Peyer's patch (tissue), 4 donors: ENCODE measurements around the gene ZNF548. TPM values are rescaled to one million over a fixed set of nuclear protein-coding genes. Genes with fewer than 3 reads are reported as not detected.

ENCODE experiments used
- DNase-seq, 3 donors: peaks; one replicate each; pipeline ENCODE4 v3.0.0-alpha.2; 2017 to 2019
- H3K27ac ChIP-seq, 4 donors: fragments of 200-600 bp; sonication (generic); one replicate each; pipeline ENCODE4 v1.5.1; 2016 to 2019
- H3K27me3 ChIP-seq, 2 donors: fragments of 200-600 bp; sonication (generic); one replicate each; pipeline ENCODE4 v1.5.1; 2019
- H3K36me3 ChIP-seq, 3 donors: fragments of 200-600 bp; sonication (generic); one replicate each; pipeline ENCODE4 v1.5.1; 2016 to 2019
- H3K4me1 ChIP-seq, 4 donors: fragments of 200-600 bp; sonication (generic); one replicate each; pipeline ENCODE4 v1.5.1; 2016 to 2019
- H3K4me3 ChIP-seq, 4 donors: fragments of 200-600 bp; sonication (generic); 1 replicate in 3 of 4; 2 replicates in 1 of 4; pipeline ENCODE4 v1.5.1; 2016 to 2019; ENCODE audit warnings: mild to moderate bottlenecking in 1 of 4
- H3K9me3 ChIP-seq, 4 donors: fragments of 200-600 bp; sonication (generic); one replicate each; pipeline ENCODE4 v1.5.1; 2016 to 2019; ENCODE audit warnings: mild to moderate bottlenecking in 1 of 4
- CTCF ChIP-seq, 6 experiments: fragments of 450-650 bp in 4 of 6; fragments of 200-600 bp in 2 of 6; sonication (generic) in 1 of 6; IDR thresholded peaks; one replicate each; pipeline ENCODE4 v1.5.1; 2017 to 2019; ENCODE audit warnings: antibody characterized with exemption in 6 of 6, mild to moderate bottlenecking in 3 of 6, moderate library complexity in 1 of 6
- POLR2A ChIP-seq, 2 donors: fragments of 450-650 bp; IDR thresholded peaks; one replicate each; pipeline ENCODE4 v1.5.1; 2017; ENCODE audit warnings: antibody characterized with exemption in 2 of 2, mild to moderate bottlenecking in 2 of 2, moderate library complexity in 2 of 2
- total RNA-seq, 4 donors: library from RNA; depleted of rRNA; stranded (reverse); fragments of >200 nt; gene quantifications; one replicate each; pipeline ENCODE4 v1.1.0, GENCODE V29; 2016

ZNF548 gene
- 10 to 100 TPM; 10.7 to 47.9 (median 20.7) TPM for total RNA-seq

- peaks cover 0 to 8% (median 3%) of the 10 kb centered on the region in 4 donors for H3K4me1 ChIP-seq
- H3K36me3 ChIP-seq, result peaks cover 0 to 19% (median 0%) of the 10 kb centered on the region in 3 donors
- H3K9me3 ChIP-seq, result peaks cover 0 to 4% (median 0%) of the 10 kb centered on the region in 4 donors
- H3K4me3 ChIP-seq, result peak within 1 kb of the TSS; percentile 62 to 75 (median 69)
- TF ChIP-seq POLR2A (IDR thresholded peaks at IDR 0.05) (peak; percentile 5 to 12), CTCF (IDR thresholded peaks at IDR 0.05) (peak in 4 of 6 experiments; percentile 5 to 48 (median 44))
- peak; percentile 93 to 98 (median 96) for DNase-seq
- H3K27me3 ChIP-seq, result no peaks in the 10 kb centered on the region
- peak within 1 kb of the TSS; percentile 77 to 84 (median 82) for H3K27ac ChIP-seq
Observed at GRCh38 chr19:57389730-57390598, at the start of gene ZNF548. Gene ZNF548, plus strand, starts transcription at chr19:57389854. Its CDS starts 246 bp downstream, at chr19:57390100.

GRCh38 chr19:57342582-57342981 lies 47.1 kb upstream of the ZNF548 start:
- Histone ChIP-seq H3K4me1 (no peaks in the 10 kb centered on the region), H3K4me3 (no peak overlapping the region), H3K36me3 (no peaks in the 10 kb centered on the region), H3K9me3 (no peaks in the 10 kb centered on the region), H3K27ac (no peak overlapping the region), H3K27me3 (no peaks in the 10 kb centered on the region)
- DNase-seq, result no peak
- no peak for TF ChIP-seq CTCF (IDR thresholded peaks at IDR 0.05)
- no peak for TF ChIP-seq POLR2A (IDR thresholded peaks at IDR 0.05)

- no peak for DNase-seq
- TF ChIP-seq CTCF (IDR thresholded peaks at IDR 0.05), result no peak
- no peak for TF ChIP-seq POLR2A (IDR thresholded peaks at IDR 0.05)
- no peak overlapping the region for H3K27ac ChIP-seq
- no peaks in the 10 kb centered on the region for H3K27me3 ChIP-seq
- peaks cover 0 to 2% (median 0%) of the 10 kb centered on the region in 3 donors for H3K36me3 ChIP-seq
- H3K4me3 ChIP-seq, result no peak overlapping the region
- H3K9me3 ChIP-seq, result peaks cover 0 to 3% (median 0%) of the 10 kb centered on the region in 4 donors
- peaks cover 0 to 8% (median 7%) of the 10 kb centered on the region in 4 donors for H3K4me1 ChIP-seq
Observed at GRCh38 chr19:57348136-57348535, 41.5 kb upstream of the ZNF548 start.

DNA sequence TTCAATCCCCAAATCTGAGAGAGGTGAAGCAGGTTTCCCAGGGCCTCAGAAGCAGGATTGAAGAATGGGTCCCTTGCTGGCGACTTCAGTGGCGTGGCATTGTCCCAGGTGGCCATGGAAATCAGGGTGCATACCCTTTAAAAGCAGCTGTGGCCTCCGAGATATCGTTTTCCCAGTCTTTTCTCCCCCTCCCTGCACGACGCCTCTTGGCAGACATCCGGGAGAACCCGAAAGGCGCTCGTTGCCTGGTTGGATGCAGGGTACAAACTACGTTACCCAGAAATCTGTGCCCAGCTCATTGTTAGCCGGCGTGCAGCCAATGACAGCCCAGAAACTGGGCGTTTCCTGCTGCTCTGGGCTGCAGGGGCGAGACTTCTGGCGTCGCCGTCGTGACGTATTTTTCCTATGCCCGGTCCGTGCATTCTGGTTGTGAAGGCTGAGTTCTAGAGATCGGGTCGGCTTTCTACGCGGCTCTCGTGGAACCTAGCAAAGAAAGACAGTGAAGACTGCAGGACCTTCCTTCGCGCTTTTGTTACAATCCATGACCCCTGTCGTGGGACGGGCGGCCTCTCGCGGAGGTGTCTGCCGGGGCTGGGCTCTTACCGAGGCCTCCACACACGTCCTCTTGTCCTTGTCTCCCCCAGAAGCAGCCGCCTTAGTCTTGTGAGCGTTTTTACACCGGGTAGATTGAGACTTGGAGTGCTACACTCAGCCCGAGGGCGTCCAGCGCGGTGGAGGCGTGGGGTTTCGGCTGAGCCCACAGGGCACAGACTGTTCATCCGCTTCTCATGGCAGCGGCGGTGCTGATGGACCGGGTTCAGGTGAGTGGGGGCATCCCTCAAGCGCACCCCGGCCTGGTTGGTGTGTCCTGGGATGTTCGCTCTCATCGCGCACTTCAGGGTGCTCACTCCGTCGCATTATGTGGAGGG lies 38.5 kb upstream of the ZNF548 start, which contains the start of gene ZNF304:
TSS of gene ZNF304 (plus strand) at position 395 of the 929 bp plus-strand sequence. CDS start at position 789, 394 bp downstream.
- H3K36me3 ChIP-seq, result peaks cover 0 to 32% (median 0%) of the 10 kb centered on the region in 3 donors
- H3K27ac ChIP-seq, result peak within 1 kb of the TSS; percentile 56 to 73 (median 64)
- peaks cover 0 to 21% (median 0%) of the 10 kb centered on the region in 4 donors for H3K9me3 ChIP-seq
- H3K27me3 ChIP-seq, result no peaks in the 10 kb centered on the region
- H3K4me1 ChIP-seq, result peaks cover 0 to 8% (median 7%) of the 10 kb centered on the region in 4 donors
- DNase-seq, result peak; percentile 89 to 96 (median 95)
- TF ChIP-seq POLR2A (IDR thresholded peaks at IDR 0.05), result no peak
- no peak for TF ChIP-seq CTCF (IDR thresholded peaks at IDR 0.05)
- peak within 1 kb of the TSS; percentile 66 to 84 (median 71) for H3K4me3 ChIP-seq

GRCh38 chr19:57351867-57352266 lies 37.8 kb upstream of the ZNF548 start:
- Histone ChIP-seq H3K27me3 (no peaks in the 10 kb centered on the region), H3K9me3 (peaks cover 0 to 28% (median 0%) of the 10 kb centered on the region in 4 donors), H3K4me3 (peak overlapping the region; percentile 66 to 84 (median 71)), H3K36me3 (peaks cover 0 to 40% (median 0%) of the 10 kb centered on the region in 3 donors), H3K27ac (peak overlapping the region in 2 of 4 donors; percentile 67 to 73), H3K4me1 (peaks cover 0 to 8% (median 7%) of the 10 kb centered on the region in 4 donors)
- no peak for TF ChIP-seq CTCF (IDR thresholded peaks at IDR 0.05)
- TF ChIP-seq POLR2A (IDR thresholded peaks at IDR 0.05), result no peak
- no peak for DNase-seq
